BE2C (cell line): Measurements from ENCODE around the gene MLF2.

ENCODE experiments used
- DNase-seq: peaks from one replicate; pipeline ENCODE4 v3.0.0-alpha.2; 2020
- H3K27me3 ChIP-seq: fragments of 250-450 bp; sonication (Bioruptor Pico); 2 replicates; pipeline ENCODE4 v1.5.1; 2020; ENCODE audit warnings: mild to moderate bottlenecking
- H3K36me3 ChIP-seq: fragments of 250-450 bp; sonication (Bioruptor Pico); 2 replicates; pipeline ENCODE4 v1.5.1; 2020; ENCODE audit warnings: mild to moderate bottlenecking
- H3K4me1 ChIP-seq: fragments of 250-450 bp; sonication (Bioruptor Pico); 2 replicates; pipeline ENCODE4 v1.5.1; 2020
- H3K4me3 ChIP-seq: 2 replicates; pipeline ENCODE4 v1.5.1; 2011; ENCODE audit warnings: low read depth, low read length
- H3K9me3 ChIP-seq: fragments of 250-450 bp; sonication (Bioruptor Pico); 2 replicates; pipeline ENCODE4 v1.5.1; 2020
- CTCF ChIP-seq: IDR thresholded peaks from 2 replicates; pipeline ENCODE4 v1.5.1; 2012; ENCODE audit warnings: mild to moderate bottlenecking, low read depth, low read length

The MLF2 gene

GRCh38 chr12:6767353-6768319 is 14.7 kb upstream of the MLF2 start:
- no peaks in the 10 kb centered on the region for H3K9me3 ChIP-seq
- peak; percentile 49 for DNase-seq
- H3K27me3 ChIP-seq = no peaks in the 10 kb centered on the region
- H3K4me3 ChIP-seq = peak overlapping the region; percentile 84
- peaks cover 48% of the 10 kb centered on the region for H3K4me1 ChIP-seq
- TF ChIP-seq CTCF = no peak
- peaks cover 26% of the 10 kb centered on the region for H3K36me3 ChIP-seq

- H3K36me3 ChIP-seq = peaks cover 24% of the 10 kb centered on the region
- H3K27me3 ChIP-seq = no peaks in the 10 kb centered on the region
- peak overlapping the region; percentile 84 for H3K4me3 ChIP-seq
- H3K9me3 ChIP-seq = no peaks in the 10 kb centered on the region
- peaks cover 48% of the 10 kb centered on the region for H3K4me1 ChIP-seq
- peak; percentile 86 for DNase-seq
- TF ChIP-seq CTCF = peak; percentile 50; the same call in 1 of the 2 replicates
These were observed 13.9 kb upstream of the MLF2 start for GRCh38 chr12:6766651-6767349.

GRCh38 chr12:6765634-6766581 is 13.0 kb upstream of the MLF2 start, which contains the start of gene PTMS:
TSS of gene PTMS (plus strand) at chr12:6766363. CDS start at chr12:6766706, 343 bp downstream.
- H3K36me3 ChIP-seq = peaks cover 15% of the 10 kb centered on the region
- no peak for TF ChIP-seq CTCF

GRCh38 chr12:6765048-6765633 is 12.2 kb upstream of the MLF2 start:
- peaks cover 10% of the 10 kb centered on the region for H3K36me3 ChIP-seq
- peaks cover 33% of the 10 kb centered on the region for H3K4me1 ChIP-seq
- H3K9me3 ChIP-seq = no peaks in the 10 kb centered on the region
- no peaks in the 10 kb centered on the region for H3K27me3 ChIP-seq
- H3K4me3 ChIP-seq = no peak overlapping the region; the same call in 1 of the 2 replicates
- TF ChIP-seq CTCF = no peak
- no peak for DNase-seq

More at GRCh38 chr12:6765634-6766581, 13.0 kb upstream of the MLF2 start, which contains the start of gene PTMS:
- H3K9me3 ChIP-seq = no peaks in the 10 kb centered on the region
- peak within 1 kb of the TSS; percentile 84 for H3K4me3 ChIP-seq
- peak; percentile 89 for DNase-seq
- no peaks in the 10 kb centered on the region for H3K27me3 ChIP-seq
- H3K4me1 ChIP-seq = peaks cover 41% of the 10 kb centered on the region

- peak; percentile 96 for DNase-seq
- peaks cover under 1% of the 10 kb centered on the region; the same call in 1 of the 2 replicates for H3K36me3 ChIP-seq
- H3K4me3 ChIP-seq = peak overlapping the region; percentile 21
- no peak for TF ChIP-seq CTCF
- H3K27me3 ChIP-seq = no peaks in the 10 kb centered on the region
- no peaks in the 10 kb centered on the region for H3K9me3 ChIP-seq
- peaks cover 24% of the 10 kb centered on the region for H3K4me1 ChIP-seq
These were observed 11.3 kb upstream of the MLF2 start for GRCh38 chr12:6764011-6764828.
